HG03571 (cell line): ENCODE measurements around the gene GSTA1.
"Not testable (repeated sequence)": the region's sequence is repeated elsewhere in the genome, so short reads cannot be mapped to it uniquely, and the experiment has no call there.

ENCODE experiments used
- ATAC-seq: cut with Tn5 transposase; IDR thresholded peaks from one replicate; pipeline ENCODE4 v1.9.1; 2021; ENCODE audit not compliant: unreplicated experiment

Gene GSTA1

GRCh38 chr6:52809777-52810176 is 6.2 kb upstream of the GSTA1 start:
- not testable (repeated sequence) for ATAC-seq

- ATAC-seq, result no peak
Observed at GRCh38 chr6:52808660-52809059, 5.0 kb upstream of the GSTA1 start.

- no peak for ATAC-seq
Observed at GRCh38 chr6:52802806-52803205, 810 bp downstream of the GSTA1 start.

- no peak for ATAC-seq
Observed at GRCh38 chr6:52801188-52801841, 2.3 kb downstream of the GSTA1 start.

- not testable (repeated sequence) for ATAC-seq
Observed at GRCh38 chr6:52799272-52799671, 4.3 kb downstream of the GSTA1 start.

GRCh38 chr6:52794366-52794765 is 9.2 kb downstream of the GSTA1 start:
- not testable (repeated sequence) for ATAC-seq

- no peak for ATAC-seq
Observed at GRCh38 chr6:52790861-52791260, 12.8 kb downstream of the GSTA1 start.

- not testable (repeated sequence) for ATAC-seq
Observed at GRCh38 chr6:52789658-52790057, 14.0 kb downstream of the GSTA1 start.

- ATAC-seq, result no peak
Observed at GRCh38 chr6:52788478-52788877, 15.1 kb downstream of the GSTA1 start.

GRCh38 chr6:52787917-52788316 is 15.7 kb downstream of the GSTA1 start:
- ATAC-seq, result no peak

- ATAC-seq, result no peak
Observed at GRCh38 chr6:52786249-52786956, 17.2 kb downstream of the GSTA1 start.

GRCh38 chr6:52782696-52783274 is 20.8 kb downstream of the GSTA1 start:
- ATAC-seq, result not testable (repeated sequence)

GRCh38 chr6:52782209-52782608 is 21.4 kb downstream of the GSTA1 start:
- not testable (repeated sequence) for ATAC-seq

- no peak for ATAC-seq
Observed at GRCh38 chr6:52779237-52779636, 24.4 kb downstream of the GSTA1 start.

GRCh38 chr6:52776711-52777351 is 26.8 kb downstream of the GSTA1 start:
- not testable (repeated sequence) for ATAC-seq

GRCh38 chr6:52769399-52769798 is 34.2 kb downstream of the GSTA1 start:
- ATAC-seq, result not testable (repeated sequence)

GRCh38 chr6:52767658-52768057 is 36.0 kb downstream of the GSTA1 start:
- ATAC-seq, result not testable (repeated sequence)

- not testable (repeated sequence) for ATAC-seq
Observed at GRCh38 chr6:52763322-52763916, 40.2 kb downstream of the GSTA1 start, which contains the start of gene GSTA2. Gene GSTA2 (minus strand): TSS chr6:52763475. CDS start chr6:52757947, 5,528 bp downstream.

- not testable (repeated sequence) for ATAC-seq
Observed at GRCh38 chr6:52761673-52762491, 41.7 kb downstream of the GSTA1 start.

- ATAC-seq, result no peak
Observed at GRCh38 chr6:52760105-52760765, 43.4 kb downstream of the GSTA1 start.
